SU-DHL-6 (cell line): ENCODE data around the gene CST6.

Experiments
- H2AFZ ChIP-seq: fragments of 200-600 bp; sonication (generic); 2 replicates; pipeline ENCODE4 v1.6.1; 2014; ENCODE audit warnings: low read depth, mild to moderate bottlenecking, moderate library complexity, mixed read lengths, antibody characterized with exemption, low read length; ENCODE audit not compliant: severe bottlenecking
- H3F3A ChIP-seq: fragments of 200-600 bp; shearing (Covaris generic); 2 replicates; pipeline ENCODE4 v1.6.0; 2016; ENCODE audit warnings: antibody characterized with exemption, mild to moderate bottlenecking; ENCODE audit not compliant: insufficient read depth
- H3K27ac ChIP-seq: fragments of 200-600 bp; sonication (generic); 2 replicates; pipeline ENCODE4 v1.5.1; 2016; ENCODE audit warnings: low read depth, mild to moderate bottlenecking, low read length, moderate library complexity, mixed read lengths
- H3K27me3 ChIP-seq: fragments of 200-600 bp; sonication (generic), shearing (Covaris generic); 2 replicates; pipeline ENCODE4 v1.6.0; 2014; ENCODE audit warnings: mild to moderate bottlenecking, low read length
- H3K36me3 ChIP-seq: fragments of 200-600 bp; sonication (generic); 2 replicates; pipeline ENCODE4 v1.6.1; 2014; ENCODE audit warnings: mild to moderate bottlenecking, low read length, mixed read lengths
- H3K4me2 ChIP-seq: fragments of 300-600, 200-600 bp; shearing (Covaris generic), sonication (generic); 2 replicates; pipeline ENCODE4 v1.6.0; 2014; ENCODE audit warnings: low read length, low read depth, mild to moderate bottlenecking; ENCODE audit not compliant: poor library complexity, severe bottlenecking
- H3K4me3 ChIP-seq: fragments of 200-600 bp; sonication (generic); 2 replicates; pipeline ENCODE4 v1.5.1; 2014; ENCODE audit warnings: antibody characterized with exemption, low read length, mild to moderate bottlenecking, mixed read lengths; ENCODE audit not compliant: insufficient read depth, poor library complexity, severe bottlenecking
- H3K79me2 ChIP-seq: fragments of 200-600 bp; sonication (generic); 2 replicates; pipeline ENCODE4 v1.6.1; 2014; ENCODE audit warnings: mild to moderate bottlenecking, low read length, moderate library complexity; ENCODE audit not compliant: insufficient read depth
- H3K9ac ChIP-seq: fragments of 200-600 bp; sonication (generic); 2 replicates; pipeline ENCODE4 v1.7.0; 2014; ENCODE audit warnings: mild to moderate bottlenecking, low read length
- H3K9me2 ChIP-seq: fragments of 200-600 bp; sonication (generic); replicated peaks from 2 replicates; pipeline ENCODE4 v1.6.1; 2014; ENCODE audit warnings: low read length; ENCODE audit not compliant: insufficient read depth
- H3K9me3 ChIP-seq: fragments of 200-600 bp; sonication (generic); 2 replicates; pipeline ENCODE4 v1.6.1; 2014; ENCODE audit warnings: low read length, mixed read lengths; ENCODE audit not compliant: insufficient read depth
- H4K20me1 ChIP-seq: fragments of 200-600 bp; sonication (generic); 2 replicates; pipeline ENCODE4 v1.6.1; 2014; ENCODE audit warnings: low read depth, mild to moderate bottlenecking, antibody characterized with exemption, low read length, moderate library complexity, mixed read lengths
- EZH2phosphoT487 ChIP-seq: fragments of 200-600 bp; sonication (generic), shearing (Covaris generic); conservative IDR thresholded peaks from 2 replicates; pipeline ENCODE4 v1.6.1; 2018; ENCODE audit warnings: mild to moderate bottlenecking, antibody characterized with exemption, low read length, moderate library complexity, mixed read lengths
- TF ChIP-seq, protein P1 (sequence below): fragments of 200-600 bp; sonication (generic); IDR thresholded peaks from one replicate; pipeline ENCODE4 v1.5.1; 2017; ENCODE audit warnings: antibody characterized with exemption, mild to moderate bottlenecking, low read length, moderate library complexity; ENCODE audit not compliant: insufficient read depth, poor library complexity, severe bottlenecking

CST6 gene

GRCh38 chr11:66056501-66056900 lies 44.7 kb downstream of the CST6 start:
- H3K4me3 ChIP-seq, result no peak overlapping the region
- H4K20me1 ChIP-seq, result no peaks in the 10 kb centered on the region
- H2AFZ ChIP-seq, result no peak overlapping the region
- no peaks in the 10 kb centered on the region for H3K9me2 ChIP-seq
- H3K27ac ChIP-seq, result no peak overlapping the region
- H3K79me2 ChIP-seq, result peaks cover 28% of the 10 kb centered on the region
- no peak overlapping the region for H3K4me2 ChIP-seq
- H3K9ac ChIP-seq, result no peak overlapping the region
- H3K36me3 ChIP-seq, result peaks cover 37% of the 10 kb centered on the region
- no peaks in the 10 kb centered on the region for H3K9me3 ChIP-seq
- no peak for TF ChIP-seq EZH2phosphoT487
- TF ChIP-seq, protein P1, sequence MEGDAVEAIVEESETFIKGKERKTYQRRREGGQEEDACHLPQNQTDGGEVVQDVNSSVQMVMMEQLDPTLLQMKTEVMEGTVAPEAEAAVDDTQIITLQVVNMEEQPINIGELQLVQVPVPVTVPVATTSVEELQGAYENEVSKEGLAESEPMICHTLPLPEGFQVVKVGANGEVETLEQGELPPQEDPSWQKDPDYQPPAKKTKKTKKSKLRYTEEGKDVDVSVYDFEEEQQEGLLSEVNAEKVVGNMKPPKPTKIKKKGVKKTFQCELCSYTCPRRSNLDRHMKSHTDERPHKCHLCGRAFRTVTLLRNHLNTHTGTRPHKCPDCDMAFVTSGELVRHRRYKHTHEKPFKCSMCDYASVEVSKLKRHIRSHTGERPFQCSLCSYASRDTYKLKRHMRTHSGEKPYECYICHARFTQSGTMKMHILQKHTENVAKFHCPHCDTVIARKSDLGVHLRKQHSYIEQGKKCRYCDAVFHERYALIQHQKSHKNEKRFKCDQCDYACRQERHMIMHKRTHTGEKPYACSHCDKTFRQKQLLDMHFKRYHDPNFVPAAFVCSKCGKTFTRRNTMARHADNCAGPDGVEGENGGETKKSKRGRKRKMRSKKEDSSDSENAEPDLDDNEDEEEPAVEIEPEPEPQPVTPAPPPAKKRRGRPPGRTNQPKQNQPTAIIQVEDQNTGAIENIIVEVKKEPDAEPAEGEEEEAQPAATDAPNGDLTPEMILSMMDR, result no peak
- no peaks in the 10 kb centered on the region for H3K27me3 ChIP-seq
- no peaks in the 10 kb centered on the region; the same call in 1 of the 2 replicates for H3F3A ChIP-seq

- H3K9me3 ChIP-seq, result no peaks in the 10 kb centered on the region
- no peaks in the 10 kb centered on the region for H4K20me1 ChIP-seq
- no peak overlapping the region for H2AFZ ChIP-seq
- no peak overlapping the region for H3K27ac ChIP-seq
- TF ChIP-seq EZH2phosphoT487, result no peak
- TF ChIP-seq, protein P1, result no peak
- no peaks in the 10 kb centered on the region for H3K9me2 ChIP-seq
- H3K9ac ChIP-seq, result no peak overlapping the region
- peaks cover 10% of the 10 kb centered on the region; the same call in 1 of the 2 replicates for H3F3A ChIP-seq
- H3K27me3 ChIP-seq, result no peaks in the 10 kb centered on the region
- no peak overlapping the region for H3K4me2 ChIP-seq
- H3K79me2 ChIP-seq, result peaks cover 1% of the 10 kb centered on the region; the same call in 1 of the 2 replicates
- no peak overlapping the region for H3K4me3 ChIP-seq
- H3K36me3 ChIP-seq, result peaks cover 63% of the 10 kb centered on the region
These were observed 48.3 kb downstream of the CST6 start for GRCh38 chr11:66059966-66060680.

GRCh38 chr11:66061268-66061667 lies 49.5 kb downstream of the CST6 start:
- H2AFZ ChIP-seq, result no peak overlapping the region
- H3K9ac ChIP-seq, result no peak overlapping the region
- no peaks in the 10 kb centered on the region for H3K9me3 ChIP-seq
- H3F3A ChIP-seq, result peaks cover 13% of the 10 kb centered on the region; the same call in 1 of the 2 replicates
- no peak overlapping the region for H3K27ac ChIP-seq
- no peak overlapping the region for H3K4me3 ChIP-seq
- H3K4me2 ChIP-seq, result no peak overlapping the region
- no peaks in the 10 kb centered on the region for H4K20me1 ChIP-seq
- H3K27me3 ChIP-seq, result no peaks in the 10 kb centered on the region
- H3K36me3 ChIP-seq, result peaks cover 63% of the 10 kb centered on the region
- no peaks in the 10 kb centered on the region for H3K9me2 ChIP-seq
- no peaks in the 10 kb centered on the region for H3K79me2 ChIP-seq
- TF ChIP-seq EZH2phosphoT487, result no peak
- TF ChIP-seq, protein P1, result no peak
